ENCODE data around the gene ATG16L2. TPM values are rescaled to one million over a fixed set of nuclear protein-coding genes. Genes with fewer than 3 reads are reported as not detected.

Gene ATG16L2
- total RNA-seq, 4 donors from 2014 or later = 22.1 to 45.1 (median 40.6) TPM

DNA sequence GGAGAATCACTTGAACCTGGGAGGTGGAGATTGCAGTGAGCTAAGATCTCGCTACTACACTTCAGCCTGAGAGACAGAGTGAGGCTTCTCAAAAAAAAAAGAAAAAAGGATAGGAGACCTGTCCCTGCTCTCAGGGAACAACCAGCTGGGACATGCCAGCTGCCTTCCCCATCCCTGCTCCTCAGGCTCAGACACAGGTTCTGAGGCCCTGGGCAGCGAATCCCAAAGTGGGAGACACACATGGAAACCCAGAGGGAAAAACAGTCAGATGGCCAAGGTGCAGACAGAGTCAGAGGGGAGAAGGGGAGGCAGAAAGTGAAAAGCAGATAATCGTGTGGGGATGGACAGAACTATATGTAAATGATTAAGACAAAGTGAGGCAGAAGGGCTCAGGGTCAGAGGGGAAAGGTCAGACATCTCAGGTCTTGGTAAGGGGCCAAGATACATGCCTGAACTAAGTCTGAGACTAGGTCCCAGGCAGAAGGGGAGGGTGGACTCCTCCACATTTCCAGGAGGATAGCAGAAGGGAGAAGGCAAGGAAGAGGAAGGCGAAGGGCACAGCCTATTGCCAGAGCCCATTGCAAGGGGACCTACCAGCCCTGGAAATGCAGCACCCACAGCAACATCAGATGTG is 34.6 kb upstream of the ATG16L2 start:
- WGBS, 2 donors = 87 to 93% methylated on average over 4 of the region's 4 CpGs
- Histone ChIP-seq H3K27me3 (no peaks in the 10 kb centered on the region), H3K27ac (no peak overlapping the region), H3K4me1 (peaks cover 24 to 36% of the 10 kb centered on the region in 2 donors), H3K36me3 (no peaks in the 10 kb centered on the region), H3K9me3 (no peaks in the 10 kb centered on the region), H3K4me3 (replicated peaks in 1 of 3) (no peak overlapping the region)
- no peak for TF ChIP-seq POLR2A (IDR thresholded peaks at IDR 0.05)
- TF ChIP-seq, protein P1, sequence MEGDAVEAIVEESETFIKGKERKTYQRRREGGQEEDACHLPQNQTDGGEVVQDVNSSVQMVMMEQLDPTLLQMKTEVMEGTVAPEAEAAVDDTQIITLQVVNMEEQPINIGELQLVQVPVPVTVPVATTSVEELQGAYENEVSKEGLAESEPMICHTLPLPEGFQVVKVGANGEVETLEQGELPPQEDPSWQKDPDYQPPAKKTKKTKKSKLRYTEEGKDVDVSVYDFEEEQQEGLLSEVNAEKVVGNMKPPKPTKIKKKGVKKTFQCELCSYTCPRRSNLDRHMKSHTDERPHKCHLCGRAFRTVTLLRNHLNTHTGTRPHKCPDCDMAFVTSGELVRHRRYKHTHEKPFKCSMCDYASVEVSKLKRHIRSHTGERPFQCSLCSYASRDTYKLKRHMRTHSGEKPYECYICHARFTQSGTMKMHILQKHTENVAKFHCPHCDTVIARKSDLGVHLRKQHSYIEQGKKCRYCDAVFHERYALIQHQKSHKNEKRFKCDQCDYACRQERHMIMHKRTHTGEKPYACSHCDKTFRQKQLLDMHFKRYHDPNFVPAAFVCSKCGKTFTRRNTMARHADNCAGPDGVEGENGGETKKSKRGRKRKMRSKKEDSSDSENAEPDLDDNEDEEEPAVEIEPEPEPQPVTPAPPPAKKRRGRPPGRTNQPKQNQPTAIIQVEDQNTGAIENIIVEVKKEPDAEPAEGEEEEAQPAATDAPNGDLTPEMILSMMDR (IDR thresholded peaks at IDR 0.05) = no peak
- intact Hi-C loops (cut with DNase I) = no loop called here
- no peak for DNase-seq

- Histone ChIP-seq H3K36me3 (no peaks in the 10 kb centered on the region), H3K27me3 (no peaks in the 10 kb centered on the region), H3K27ac (peak overlapping the region; percentile 56 to 70 (median 65)), H3K9me3 (no peaks in the 10 kb centered on the region), H3K4me3 (replicated peaks in 1 of 3) (peak overlapping the region; percentile 47 to 76 (median 73)), H3K4me1 (peaks cover 24 to 33% of the 10 kb centered on the region in 2 donors)
- WGBS, 2 donors = 75 to 89% methylated on average over 3 to 7 of the region's 10 CpGs
- no peak for TF ChIP-seq POLR2A (IDR thresholded peaks at IDR 0.05)
- TF ChIP-seq, protein P1 (IDR thresholded peaks at IDR 0.05) = no peak
- DNase-seq = no peak
- intact Hi-C loops (cut with DNase I) = no loop called here
These were observed 33.7 kb upstream of the ATG16L2 start for GRCh38 chr11:72780296-72781062.

DNA sequence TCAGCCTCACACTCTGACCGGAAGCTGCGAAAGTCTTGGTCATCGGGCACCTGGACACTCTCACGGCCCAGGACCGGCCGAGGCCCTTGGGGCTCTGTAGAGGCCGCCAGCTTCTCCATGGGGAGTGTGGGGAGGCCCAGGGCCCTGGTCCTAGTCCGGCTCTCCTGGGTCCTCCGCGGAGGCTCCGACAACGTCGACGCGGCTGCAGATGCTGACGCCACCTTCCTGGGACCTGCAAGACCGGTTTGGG is 33.2 kb upstream of the ATG16L2 start:
- Histone ChIP-seq H3K4me3 (replicated peaks in 1 of 3) (peak overlapping the region; percentile 47 to 76 (median 73)), H3K36me3 (no peaks in the 10 kb centered on the region), H3K4me1 (peaks cover 24 to 33% of the 10 kb centered on the region in 2 donors), H3K27me3 (no peaks in the 10 kb centered on the region), H3K9me3 (no peaks in the 10 kb centered on the region), H3K27ac (peak overlapping the region; percentile 56 to 70 (median 65))
- DNase-seq = peak; percentile 70 to 71
- TF ChIP-seq, protein P1 (IDR thresholded peaks at IDR 0.05) = no peak
- TF ChIP-seq POLR2A (IDR thresholded peaks at IDR 0.05) = no peak
- WGBS, 2 donors = 7% methylated on average over 3 of the region's 17 CpGs; no CpG with 5 or more reads in 1 of the 2 donors
- intact Hi-C loops (cut with DNase I) = no loop called here

- intact Hi-C loops (cut with DNase I) = no loop called here
- TF ChIP-seq, protein P1 (IDR thresholded peaks at IDR 0.05) = no peak
- no peak for TF ChIP-seq POLR2A (IDR thresholded peaks at IDR 0.05)
- no peaks in the 10 kb centered on the region for H3K9me3 ChIP-seq
- DNase-seq = peak; percentile 45 to 56
- H3K36me3 ChIP-seq = no peaks in the 10 kb centered on the region
- peak overlapping the region; percentile 56 to 70 (median 65) for H3K27ac ChIP-seq
- H3K4me3 ChIP-seq (replicated peaks in 1 of 3) = peak overlapping the region; percentile 47 to 76 (median 73)
- WGBS, 2 donors = 0 to 8% methylated on average over 2 to 3 of the region's 89 CpGs
- no peaks in the 10 kb centered on the region for H3K27me3 ChIP-seq
- H3K4me1 ChIP-seq = peaks cover 24 to 33% of the 10 kb centered on the region in 2 donors
These were observed 32.7 kb upstream of the ATG16L2 start for GRCh38 chr11:72781313-72782080.

Measured in thyroid gland (tissue), 4 donors.